T47D (cell line): Measurements from ENCODE around the gene NBPF14.
"Not testable (repeated sequence)": the region's sequence is repeated elsewhere in the genome, so short reads cannot be mapped to it uniquely, and the experiment has no call there.

Experiments used
- DNase-seq, 2 experiments: peaks; one replicate each; pipeline versions ENCODE4 v3.0.0 to v3.0.0-alpha.2; 2011 to 2012; ENCODE audit warnings: low read depth in 1 of 2, low spot score in 1 of 2
- in situ Hi-C: cut with HindIII; loops from 2 replicates; pipeline ENCODE4 v1.10.0; 2016; ENCODE audit warnings: low sequenced_read_pairs, low pct_unique_long_range_greater_than_20kb

NBPF14 gene, protein sequence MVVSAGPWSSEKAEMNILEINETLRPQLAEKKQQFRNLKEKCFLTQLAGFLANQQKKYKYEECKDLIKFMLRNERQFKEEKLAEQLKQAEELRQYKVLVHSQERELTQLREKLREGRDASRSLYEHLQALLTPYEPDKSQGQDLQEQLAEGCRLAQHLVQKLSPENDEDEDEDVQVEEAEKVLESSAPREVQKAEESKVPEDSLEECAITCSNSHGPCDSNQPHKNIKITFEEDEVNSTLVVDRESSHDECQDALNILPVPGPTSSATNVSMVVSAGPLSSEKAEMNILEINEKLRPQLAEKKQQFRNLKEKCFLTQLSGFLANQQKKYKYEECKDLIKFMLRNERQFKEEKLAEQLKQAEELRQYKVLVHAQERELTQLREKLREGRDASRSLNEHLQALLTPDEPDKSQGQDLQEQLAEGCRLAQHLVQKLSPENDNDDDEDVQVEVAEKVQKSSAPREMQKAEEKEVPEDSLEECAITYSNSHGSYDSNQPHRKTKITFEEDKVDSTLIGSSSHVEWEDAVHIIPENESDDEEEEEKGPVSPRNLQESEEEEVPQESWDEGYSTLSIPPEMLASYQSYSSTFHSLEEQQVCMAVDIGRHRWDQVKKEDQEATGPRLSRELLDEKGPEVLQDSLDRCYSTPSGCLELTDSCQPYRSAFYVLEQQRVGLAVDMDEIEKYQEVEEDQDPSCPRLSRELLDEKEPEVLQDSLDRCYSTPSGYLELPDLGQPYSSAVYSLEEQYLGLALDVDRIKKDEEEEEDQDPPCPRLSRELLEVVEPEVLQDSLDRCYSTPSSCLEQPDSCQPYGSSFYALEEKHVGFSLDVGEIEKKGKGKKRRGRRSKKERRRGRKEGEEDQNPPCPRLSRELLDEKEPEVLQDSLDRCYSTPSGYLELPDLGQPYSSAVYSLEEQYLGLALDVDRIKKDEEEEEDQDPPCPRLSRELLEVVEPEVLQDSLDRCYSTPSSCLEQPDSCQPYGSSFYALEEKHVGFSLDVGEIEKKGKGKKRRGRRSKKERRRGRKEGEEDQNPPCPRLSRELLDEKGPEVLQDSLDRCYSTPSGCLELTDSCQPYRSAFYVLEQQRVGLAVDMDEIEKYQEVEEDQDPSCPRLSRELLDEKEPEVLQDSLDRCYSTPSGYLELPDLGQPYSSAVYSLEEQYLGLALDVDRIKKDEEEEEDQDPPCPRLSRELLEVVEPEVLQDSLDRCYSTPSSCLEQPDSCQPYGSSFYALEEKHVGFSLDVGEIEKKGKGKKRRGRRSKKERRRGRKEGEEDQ (N-terminal part only)

DNA sequence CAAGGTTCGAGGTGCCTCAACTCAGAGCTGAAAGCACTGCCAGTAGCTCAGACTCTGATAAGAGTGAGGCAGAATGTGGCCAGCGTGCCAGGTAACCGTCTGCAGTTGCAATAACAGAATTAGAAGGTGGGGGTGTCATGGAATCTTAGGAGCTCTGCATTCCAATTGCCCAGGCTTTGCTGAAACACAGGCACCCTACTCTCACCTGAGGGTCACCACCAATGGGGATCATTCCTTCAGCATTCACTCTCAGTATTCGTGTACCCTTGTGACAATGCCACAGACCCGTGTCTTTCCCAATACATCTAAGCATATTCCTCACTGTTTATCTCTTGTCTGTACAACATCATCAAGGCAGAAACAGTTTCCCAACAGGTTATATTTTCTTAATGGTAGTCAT, at the start of gene NBPF14:
Gene NBPF14 (minus strand): TSS at position 101 of the 400 bp plus-strand sequence. CDS start 294 bp downstream, outside the sequence.
- DNase-seq, in situ Hi-C loops: not testable (repeated sequence)

DNA sequence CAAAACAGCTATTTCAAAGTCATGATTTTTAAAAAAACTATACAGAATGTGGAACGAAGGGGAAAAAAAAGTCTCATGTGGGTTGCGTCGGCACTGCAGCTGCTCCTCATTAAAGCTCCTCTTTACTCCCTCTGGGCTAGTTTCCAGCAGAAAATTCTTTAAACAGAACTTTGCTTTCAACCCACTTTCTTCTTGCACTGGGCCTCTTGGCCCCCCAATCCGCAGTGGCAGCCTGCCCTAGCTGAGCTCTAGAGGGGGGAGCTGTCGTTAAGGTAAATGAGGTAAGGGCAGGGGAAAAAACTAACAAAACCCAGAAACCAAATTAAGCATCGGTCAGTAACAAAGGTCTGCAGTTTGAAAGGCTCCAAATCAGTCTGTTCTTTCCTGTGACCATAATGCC, 29.6 kb upstream of the NBPF14 start:
- DNase-seq, in situ Hi-C loops: not testable (repeated sequence)

DNA sequence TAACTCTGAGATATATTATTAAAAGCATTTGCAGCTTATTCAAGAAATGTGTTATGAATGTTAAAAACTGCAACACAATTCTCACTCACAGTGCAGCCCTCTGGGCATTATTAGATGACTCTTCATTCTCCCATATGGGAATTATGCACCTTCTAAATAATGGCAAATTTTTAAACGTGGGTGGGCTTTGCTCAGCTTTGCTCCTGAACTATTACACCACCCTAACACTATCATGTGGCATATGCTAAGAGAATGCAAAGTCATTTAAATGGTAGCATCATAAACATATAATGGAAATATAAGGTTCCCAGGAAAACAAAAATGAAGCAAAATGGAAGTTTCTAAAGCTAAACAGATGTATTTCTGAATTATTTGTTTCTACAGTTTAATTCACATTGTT, 22.4 kb upstream of the NBPF14 start:
- in situ Hi-C loops: not testable (repeated sequence)

DNA sequence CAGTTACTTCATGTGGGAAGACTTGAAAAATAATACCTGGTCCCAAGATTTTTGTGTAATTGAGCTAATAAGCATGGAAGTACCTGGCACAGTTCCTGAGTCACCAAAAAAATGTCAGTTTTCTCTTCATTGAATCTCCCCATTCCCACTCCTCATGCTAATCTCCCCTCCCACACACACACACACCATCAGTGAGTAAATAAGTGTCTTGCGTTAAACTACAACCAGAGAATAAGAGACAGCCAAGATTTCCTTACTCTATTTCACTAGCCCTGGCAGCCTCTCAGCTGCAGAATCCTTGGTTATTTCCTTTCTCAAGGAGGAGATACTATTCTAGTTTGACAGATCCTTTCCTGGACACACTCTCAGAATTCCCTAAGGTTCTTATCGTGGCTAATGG, 9.5 kb upstream of the NBPF14 start:
- in situ Hi-C loops, DNase-seq: not testable (repeated sequence)

More for the DNA sequence above, 22.4 kb upstream of the NBPF14 start:
- not testable (repeated sequence) for DNase-seq

DNA sequence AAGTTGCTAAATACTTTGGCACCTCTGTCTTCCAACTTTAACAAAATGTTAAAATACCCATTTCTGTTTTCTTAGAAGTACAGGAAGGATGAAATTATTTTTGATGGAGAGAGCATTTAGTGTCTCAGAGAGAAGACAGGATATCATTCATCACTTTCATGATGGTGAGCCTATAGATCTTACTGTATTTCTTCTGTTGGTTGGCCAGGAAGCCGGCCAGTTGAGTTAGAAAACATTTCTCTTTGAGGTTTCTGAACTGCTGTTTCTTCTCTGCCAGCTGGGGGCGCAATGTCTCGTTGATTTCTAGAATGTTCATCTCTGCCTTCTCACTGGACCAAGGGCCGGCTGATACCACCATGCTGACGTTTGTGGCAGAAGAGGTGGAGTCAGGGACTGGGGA, 451 bp downstream of the NBPF14 start:
- DNase-seq, in situ Hi-C loops: not testable (repeated sequence)

DNA sequence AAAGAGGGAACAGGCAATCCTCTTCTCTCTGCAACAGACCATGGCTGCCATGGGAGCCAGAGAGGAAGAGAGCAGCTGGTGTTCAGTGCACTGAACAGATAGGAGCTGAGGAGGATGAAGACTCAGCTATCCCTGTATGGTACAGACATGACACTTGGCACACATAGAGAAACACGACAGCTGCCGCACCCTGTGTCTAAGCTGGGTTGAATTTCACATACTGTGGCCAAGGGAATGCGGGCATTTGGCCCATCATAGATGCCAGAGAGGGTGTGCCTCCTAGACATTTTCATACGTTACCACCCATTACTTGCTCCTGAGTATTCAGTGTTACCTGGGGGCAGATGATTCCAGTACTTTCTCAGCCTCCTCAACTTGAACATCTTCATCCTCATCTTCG, 4.7 kb downstream of the NBPF14 start:
- in situ Hi-C loops, DNase-seq: not testable (repeated sequence)

DNA sequence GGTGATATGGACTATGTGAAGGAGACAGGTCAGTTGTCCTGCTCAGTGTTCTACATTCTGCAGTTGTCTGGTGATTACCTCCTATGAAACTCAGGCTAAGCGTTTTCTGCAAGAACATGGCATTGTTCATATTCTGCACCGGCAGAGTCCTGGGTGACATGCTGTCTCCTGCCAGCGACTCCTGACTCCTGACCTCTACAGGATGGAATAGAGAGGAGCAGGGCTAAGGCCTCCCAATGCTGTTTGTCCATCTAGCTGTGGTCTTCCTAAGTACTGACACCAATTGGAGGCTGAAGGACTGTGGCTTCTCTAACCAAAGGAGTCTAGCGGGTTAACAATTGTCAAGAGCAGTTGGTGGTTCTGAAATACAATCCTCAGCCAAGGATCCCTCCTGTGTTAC, 63.7 kb downstream of the NBPF14 start:
- in situ Hi-C loops: not testable (repeated sequence)
- peak in 1 of 2 experiments; percentile 23 for DNase-seq

DNA sequence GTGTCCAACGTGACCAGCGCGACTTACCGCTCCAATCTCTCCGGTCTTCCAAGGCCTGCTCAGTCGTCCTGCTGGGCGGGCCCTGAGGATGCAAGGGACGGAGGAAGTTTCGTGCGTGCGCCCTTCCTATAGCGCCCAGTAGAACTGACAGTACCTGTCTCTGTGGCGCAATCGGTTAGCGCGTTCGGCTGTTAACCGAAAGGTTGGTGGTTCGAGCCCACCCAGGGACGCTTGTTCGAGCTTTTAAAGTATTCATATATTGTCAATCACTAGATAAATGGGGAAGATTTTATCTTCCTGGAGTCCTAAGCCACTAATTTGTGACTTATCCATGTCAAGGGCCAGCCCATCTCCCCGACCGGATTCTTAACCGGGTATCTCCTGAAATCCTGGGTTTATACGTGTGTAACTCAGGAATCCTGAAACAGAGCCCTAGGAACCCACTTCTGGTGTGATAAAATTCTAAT, 66.7 kb downstream of the NBPF14 start:
- in situ Hi-C loops: not testable (repeated sequence)
- peak in 1 of 2 experiments; percentile 80 for DNase-seq

DNA sequence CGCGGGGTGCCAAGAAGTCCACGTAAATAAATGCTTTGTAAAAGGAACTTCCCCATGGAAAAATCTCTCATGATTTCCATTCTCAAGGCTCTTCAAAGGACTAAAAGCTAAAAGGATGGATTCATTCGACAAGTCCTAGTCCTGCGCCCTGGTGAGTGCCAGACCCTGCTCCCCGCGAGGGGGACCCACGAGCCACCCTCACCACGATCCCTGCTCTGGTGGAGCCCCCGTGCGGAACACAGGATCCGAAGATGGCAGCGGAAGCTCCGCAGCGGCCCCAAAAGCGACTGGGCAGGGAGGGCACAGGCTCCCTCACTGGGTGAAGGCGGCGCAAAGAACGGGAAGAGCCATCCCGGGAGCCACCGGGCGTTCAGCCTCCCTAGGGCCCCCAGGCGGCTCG, 67.2 kb downstream of the NBPF14 start:
- in situ Hi-C loops, DNase-seq: not testable (repeated sequence)

DNA sequence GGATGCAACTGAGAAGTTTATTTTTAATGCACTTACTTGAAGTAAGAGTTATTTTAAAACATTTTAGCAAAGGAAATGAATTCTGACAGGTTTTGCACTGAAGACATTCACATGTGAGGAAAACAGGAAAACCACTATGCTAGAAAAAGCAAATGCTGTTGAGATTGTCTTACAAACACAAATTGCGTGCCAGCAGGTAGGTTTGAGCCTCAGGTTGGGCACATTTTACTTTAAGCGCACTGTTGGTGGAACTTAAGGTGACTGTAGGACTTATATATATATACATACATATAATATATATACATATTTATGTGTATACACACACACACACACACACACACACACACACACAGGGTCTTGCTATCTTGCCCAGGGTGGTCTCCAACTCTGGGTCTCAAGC, 69.2 kb downstream of the NBPF14 start:
- DNase-seq, in situ Hi-C loops: not testable (repeated sequence)

DNA sequence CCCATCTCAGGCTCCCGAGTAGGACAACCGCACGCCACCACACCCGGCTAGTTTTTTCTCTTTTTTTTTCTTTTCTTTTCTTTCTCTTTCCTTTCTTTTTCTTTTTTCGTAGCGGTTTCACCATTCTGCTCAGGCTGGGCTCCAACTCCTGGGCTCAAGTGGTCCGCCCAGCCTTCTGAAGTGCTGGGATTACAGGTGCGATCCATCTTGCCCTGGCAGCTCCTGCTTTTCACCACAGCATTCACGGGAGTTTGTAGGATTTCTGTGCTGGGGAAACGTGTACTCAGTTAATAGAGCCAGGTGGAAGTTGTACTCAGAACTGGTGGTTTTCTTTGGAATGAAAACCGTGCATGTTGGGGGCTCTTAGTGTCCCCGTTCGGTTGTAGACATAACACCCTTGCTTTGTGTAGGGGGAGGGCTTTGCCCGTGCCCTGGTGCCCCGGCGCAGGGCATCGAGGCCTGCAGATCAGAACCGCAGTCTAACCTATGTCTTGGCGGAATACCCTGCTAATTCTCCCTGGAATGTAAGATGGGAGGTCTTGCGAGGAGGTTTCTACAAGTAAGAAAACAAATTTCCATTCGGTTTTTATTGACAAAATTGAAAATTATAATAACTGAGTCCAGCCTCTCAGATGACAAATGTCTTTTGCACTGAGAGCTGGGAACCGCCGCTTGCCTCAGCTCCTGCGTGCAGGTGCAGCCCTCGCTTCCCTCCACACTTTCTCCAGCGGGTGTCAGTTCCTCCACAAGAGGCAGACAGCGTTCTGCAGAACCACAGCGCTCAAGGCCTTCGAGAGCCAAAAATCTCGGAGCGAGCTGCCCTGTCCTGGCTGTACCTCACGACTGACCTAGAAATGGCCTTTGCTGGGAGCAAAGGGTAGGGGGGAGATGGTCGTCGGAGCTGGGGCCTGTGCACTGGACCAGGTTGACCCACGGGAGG, 72.3 kb downstream of the NBPF14 start:
- in situ Hi-C loops, DNase-seq: not testable (repeated sequence)
